IgD-negative memory B cell (primary cell): ENCODE data around the gene HSBP1L1. TPM values are rescaled to one million over a fixed set of nuclear protein-coding genes. Genes with fewer than 3 reads are reported as not detected.

Source experiments
- polyA plus RNA-seq: library from polyadenylated mRNA; unstranded; fragments of 300-500 nt; fragmentation: Illumina TruSeq; gene quantifications from one replicate; pipeline ENCODE4 v1.2.3, GENCODE V29; 2021

HSBP1L1 gene
- polyA plus RNA-seq, 1 donor from 2014 or later, result 10.9 TPM

Other genes with a start within 250 kb of the HSBP1L1 start
- not detected for gene KCNG2, start 166.7 kb upstream of the HSBP1L1 start, polyA plus RNA-seq
- gene SLC66A2, start 13.0 kb upstream of the HSBP1L1 start, polyA plus RNA-seq, result 30.3 TPM
- gene TXNL4A, start 23.9 kb downstream of the HSBP1L1 start, polyA plus RNA-seq, result 222 TPM
- gene RBFA, start 69.8 kb downstream of the HSBP1L1 start, polyA plus RNA-seq, result 17.5 TPM
- 4.6 TPM for gene ADNP2, start 144.6 kb downstream of the HSBP1L1 start, polyA plus RNA-seq